ENCODE results near the gene DCXR.

GRCh38 chr17:81991684-81992305, 45.7 kb downstream of the DCXR start:
- TF ChIP-seq CTCF (conservative IDR thresholded peaks at IDR 0.05; ENCODE audit: low read depth in 2 of 2) (no peak), REST (IDR thresholded peaks at IDR 0.05; ENCODE audit: unreplicated experiment) (no peak), EZH2phosphoT487 (IDR thresholded peaks at IDR 0.05; ENCODE audit: unreplicated experiment) (no peak), ETS1 (IDR thresholded peaks at IDR 0.05) (no peak), EZH2 (IDR thresholded peaks at IDR 0.05; ENCODE audit: low read depth, unreplicated experiment) (no peak), JUNB (IDR thresholded peaks at IDR 0.05; ENCODE audit: unreplicated experiment) (no peak), NANOG (IDR thresholded peaks at IDR 0.05; ENCODE audit: borderline replicate concordance) (no peak), POLR2AphosphoS5 (IDR thresholded peaks at IDR 0.05; ENCODE audit: low read depth) (no peak), CREB1 (CRISPR knock-in tag; IDR thresholded peaks at IDR 0.05; ENCODE audit: low read depth) (no peak)

All from GM23338 (cell line).